Vagina (tissue), 2 donors: ENCODE data around the gene MIGA2.

ENCODE experiments used
- CTCF ChIP-seq, 3 experiments: fragments of 450-650 bp in 2 of 3; fragments of 200-600 bp in 1 of 3; sonication (generic) in 1 of 3; IDR thresholded peaks; one replicate each; pipeline ENCODE4 v1.5.1; 2017 to 2019; ENCODE audit warnings: antibody characterized with exemption in 3 of 3, mild to moderate bottlenecking in 2 of 3, moderate library complexity in 2 of 3
- POLR2A ChIP-seq, 2 donors: fragments of 450-650 bp; IDR thresholded peaks; one replicate each; pipeline ENCODE4 v1.6.1; 2017; ENCODE audit warnings: antibody characterized with exemption in 2 of 2, mild to moderate bottlenecking in 2 of 2, moderate library complexity in 2 of 2

GRCh38 chr9:129107651-129108050 is 71.2 kb downstream of the MIGA2 start:
- no peak for TF ChIP-seq CTCF (IDR thresholded peaks at IDR 0.05)
- TF ChIP-seq POLR2A (IDR thresholded peaks at IDR 0.05): no peak
